GM19452 (cell line): ENCODE results near the gene KLF2.

Experiments
- ATAC-seq: cut with Tn5 transposase; IDR thresholded peaks from one replicate; pipeline ENCODE4 v1.9.1; 2021; ENCODE audit not compliant: unreplicated experiment

The KLF2 gene

GRCh38 chr19:16363133-16363851 is 38.7 kb downstream of the KLF2 start:
- ATAC-seq, result no peak

DNA sequence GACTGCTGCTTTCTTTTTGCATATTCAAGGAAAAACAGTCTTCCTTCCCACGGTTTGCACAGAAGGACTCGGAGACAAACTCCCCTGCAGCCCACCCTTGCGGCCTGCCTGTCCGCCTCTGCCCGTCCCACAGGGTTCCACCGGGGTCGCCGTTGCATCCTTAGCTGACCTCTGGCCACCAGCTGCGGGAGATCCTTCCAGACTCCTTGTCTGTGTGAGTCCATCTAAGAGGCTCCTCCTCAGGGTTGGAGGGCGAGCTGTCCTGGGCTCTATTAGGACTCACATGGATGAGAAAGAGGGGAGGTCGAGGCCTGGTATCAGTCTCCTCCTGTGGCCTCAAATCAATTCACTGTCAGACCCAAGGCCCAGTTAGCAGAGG is 39.2 kb downstream of the KLF2 start:
- ATAC-seq, result no peak

- no peak for ATAC-seq
Observed at GRCh38 chr19:16364231-16364865, 39.7 kb downstream of the KLF2 start.

DNA sequence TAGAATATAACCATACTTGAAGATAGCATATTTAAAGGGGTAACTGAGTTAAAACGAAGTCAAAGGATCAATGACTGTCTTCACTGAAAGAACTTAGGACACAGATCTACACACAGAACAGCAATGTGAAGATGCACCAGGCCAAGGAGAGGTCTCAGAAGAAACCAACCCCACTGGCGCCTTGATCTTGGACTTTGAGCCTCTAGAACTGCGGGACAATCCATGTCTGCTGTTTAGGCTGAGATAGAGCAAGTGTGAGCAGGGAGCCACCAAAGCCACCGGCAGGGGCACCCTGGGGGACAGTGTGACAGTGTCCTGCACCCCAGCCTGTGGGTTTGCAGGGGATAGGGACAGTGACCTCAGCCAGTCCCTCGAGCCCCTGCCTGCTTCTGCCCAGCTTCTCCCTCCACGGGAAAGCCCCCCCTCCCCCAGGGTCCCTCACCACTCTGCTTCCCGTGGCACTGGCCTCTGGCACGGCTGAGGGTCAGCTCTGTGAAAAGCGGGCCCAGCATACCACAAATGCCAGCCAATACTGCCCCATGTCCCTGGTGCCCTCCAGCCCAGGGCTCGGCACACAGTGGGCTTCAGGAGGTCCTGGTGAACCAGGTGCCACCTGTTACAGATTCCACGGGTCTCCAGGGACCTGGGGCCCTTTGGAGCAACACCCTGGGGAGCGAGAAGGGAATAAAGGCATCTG is 40.8 kb downstream of the KLF2 start:
- ATAC-seq, result no peak

GRCh38 chr19:16366056-16366432 is 41.4 kb downstream of the KLF2 start:
- no peak for ATAC-seq

DNA sequence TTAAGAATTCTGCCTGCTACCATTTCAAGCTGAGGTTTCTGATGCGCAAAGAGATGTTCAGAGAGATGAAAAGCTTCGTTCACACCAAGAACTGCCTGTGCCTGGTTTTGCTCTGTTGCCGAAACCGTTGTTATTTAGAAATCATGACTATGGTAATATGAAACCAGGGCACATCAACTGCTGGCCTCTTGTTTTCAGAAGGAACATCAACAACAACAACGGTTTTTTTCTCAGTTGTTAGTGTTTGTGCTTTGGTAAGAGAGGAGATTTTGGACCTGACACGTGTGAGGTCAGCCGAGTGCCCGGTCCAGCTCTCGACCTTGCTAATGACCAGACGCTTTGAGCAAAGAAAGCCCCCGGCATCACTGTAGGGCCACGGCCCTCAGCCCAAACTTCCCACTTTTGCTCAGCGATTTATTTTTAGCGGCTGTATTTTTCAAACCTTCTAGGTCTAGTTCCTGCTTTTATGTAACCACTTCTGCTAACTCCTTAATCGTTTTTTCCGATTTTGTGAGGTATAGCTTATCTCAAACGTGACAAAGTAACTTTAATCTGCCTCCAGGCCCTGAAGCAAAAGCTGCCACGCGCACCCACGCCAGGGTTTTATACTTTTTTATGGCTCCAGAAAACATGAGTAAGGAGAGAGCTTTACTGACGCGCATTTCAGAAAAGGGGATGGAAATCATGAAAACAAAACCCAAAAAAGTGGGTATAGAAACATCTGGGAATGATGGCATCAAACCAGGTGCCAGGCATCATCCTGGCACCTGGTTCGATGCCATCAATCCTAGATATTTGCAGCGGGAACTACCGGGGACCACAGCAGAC is 42.0 kb downstream of the KLF2 start:
- ATAC-seq, result no peak

DNA sequence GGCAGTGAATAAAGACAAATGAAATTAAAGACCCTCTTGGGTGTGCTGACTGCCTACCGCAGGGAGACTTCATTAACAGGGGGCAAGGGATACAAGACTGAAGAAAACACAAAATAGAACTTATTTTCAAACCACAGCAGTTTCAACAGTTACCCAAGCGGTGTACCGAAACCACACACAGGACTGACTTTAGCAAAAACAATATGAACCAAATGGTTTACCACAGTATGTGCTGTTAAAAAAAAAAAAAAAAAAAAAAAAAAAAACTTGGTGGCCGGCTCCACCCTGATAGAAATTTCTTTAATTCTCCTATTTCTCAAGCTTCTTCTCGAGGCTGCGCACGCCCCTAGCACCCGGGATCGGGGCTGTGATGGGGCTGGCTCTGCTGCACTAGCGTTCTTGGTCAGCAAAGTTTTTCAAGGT is 42.6 kb downstream of the KLF2 start:
- peak; percentile 28 for ATAC-seq

DNA sequence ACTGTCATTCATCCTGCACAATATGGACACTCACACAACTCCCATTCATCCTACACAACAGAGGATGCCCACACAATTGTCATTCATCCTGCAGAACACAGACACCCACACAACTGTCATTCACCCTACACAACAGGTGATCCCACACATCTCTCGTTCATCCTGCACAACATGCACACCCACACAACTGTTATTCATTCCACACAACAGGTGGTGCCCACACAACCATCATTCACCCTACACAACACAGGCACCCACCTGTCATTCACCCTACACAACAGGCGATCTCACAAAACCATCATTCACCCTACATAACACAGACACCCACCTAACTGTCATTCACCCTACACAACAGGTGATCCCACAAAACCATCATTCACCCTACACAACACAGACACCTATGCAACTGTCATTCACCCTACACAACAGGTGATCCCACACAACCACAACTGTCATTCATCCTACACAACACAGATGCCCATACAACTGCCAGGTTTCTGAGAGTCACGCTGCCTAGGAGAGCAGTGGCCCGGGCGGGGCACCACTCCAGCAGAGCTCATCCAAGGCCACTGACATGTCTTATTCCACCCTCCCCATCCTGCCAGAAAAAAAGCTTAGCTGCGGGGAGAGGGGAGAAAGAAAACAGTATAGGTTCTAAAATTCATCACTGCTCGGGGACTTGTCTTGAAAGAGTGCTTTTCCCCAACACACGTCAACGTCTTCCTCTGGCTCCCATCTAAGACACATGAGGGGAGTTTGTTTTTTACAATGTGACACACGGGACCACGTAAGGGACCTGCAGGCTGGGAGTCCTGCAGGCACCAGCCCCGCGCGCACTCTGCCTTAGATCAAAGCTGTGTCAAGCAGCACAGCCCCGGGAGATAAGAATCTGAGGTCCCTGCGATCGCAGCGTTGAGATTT is 44.0 kb downstream of the KLF2 start:
- no peak for ATAC-seq

- ATAC-seq, result no peak
Observed at GRCh38 chr19:16369306-16369663, 44.7 kb downstream of the KLF2 start.

DNA sequence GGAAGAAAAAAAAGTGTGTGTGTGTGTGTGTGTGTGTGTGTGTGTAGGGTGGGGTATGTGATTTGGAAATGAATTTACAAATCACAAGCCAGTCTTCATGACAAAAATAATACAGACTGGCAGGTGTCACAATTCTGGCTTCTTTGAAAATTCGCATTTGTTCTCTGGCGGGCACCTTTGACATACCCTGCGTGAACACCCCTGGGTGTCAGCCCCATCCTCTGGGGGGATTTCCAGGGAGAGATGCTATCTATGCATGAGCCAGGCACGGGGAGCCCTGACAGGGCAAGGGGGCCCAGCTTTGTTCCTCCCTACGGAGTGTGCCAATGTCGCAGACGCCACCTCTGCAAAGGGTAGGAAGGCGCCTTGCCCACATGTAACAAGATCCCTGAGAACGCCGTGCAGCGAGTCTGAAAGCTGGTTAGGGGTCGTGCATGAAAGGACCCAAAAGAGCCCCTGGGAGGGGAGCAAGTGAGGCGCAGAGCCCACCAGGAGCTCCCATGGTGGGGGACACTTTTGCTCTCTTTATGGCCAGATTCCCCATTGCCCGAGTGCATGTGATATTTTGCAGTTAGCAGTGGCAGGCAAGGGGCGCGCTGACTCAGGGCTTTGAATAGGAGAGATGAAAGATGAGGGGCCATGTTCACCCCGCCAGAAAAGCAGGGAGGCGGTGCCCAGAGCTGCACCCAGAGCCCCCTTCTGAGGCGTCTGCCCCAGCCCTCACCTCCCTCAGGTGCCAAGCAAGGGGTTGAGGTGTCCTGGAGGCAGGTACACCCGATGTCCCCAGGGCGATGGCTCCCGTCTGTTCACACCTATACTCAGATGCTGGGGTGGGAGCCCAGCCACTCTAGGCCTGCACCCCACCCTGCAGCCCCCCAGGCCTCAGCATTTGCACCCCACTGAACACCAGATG is 45.3 kb downstream of the KLF2 start:
- ATAC-seq, result no peak

DNA sequence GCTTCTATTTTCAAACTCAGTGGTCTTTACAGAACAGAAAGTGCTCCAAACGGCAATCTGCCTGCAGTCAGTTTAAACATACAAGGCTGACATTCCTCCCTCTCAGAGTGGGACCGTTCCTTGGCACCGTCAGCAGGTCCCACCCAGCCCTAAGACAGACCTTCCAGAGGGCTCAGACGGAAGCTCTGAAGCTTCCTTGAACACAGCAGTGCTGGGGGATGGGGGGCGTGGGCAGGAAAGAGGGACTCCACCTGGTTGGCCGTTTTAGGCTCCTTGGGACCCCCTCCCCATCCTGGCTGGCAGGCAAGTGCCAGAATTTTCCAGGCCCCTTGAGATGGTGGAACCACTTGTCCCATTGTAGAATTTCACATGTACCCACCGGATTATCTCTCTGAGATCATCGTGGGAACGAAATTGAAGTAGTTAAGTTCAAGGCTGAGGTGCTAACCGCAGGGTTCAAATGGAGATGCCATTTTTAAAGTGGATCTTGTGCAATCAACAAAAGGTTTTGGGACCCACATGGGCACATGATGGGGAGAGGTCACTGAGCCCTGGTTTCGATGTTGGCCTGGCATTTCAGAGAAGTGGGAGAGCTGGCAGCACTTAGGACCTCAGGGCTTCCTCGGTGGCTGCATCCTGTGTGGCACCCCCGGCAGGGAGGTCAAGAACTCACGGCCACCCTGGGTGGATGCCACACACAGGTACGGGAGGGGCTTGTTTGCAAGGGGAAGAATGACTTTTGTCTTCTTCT is 46.2 kb downstream of the KLF2 start:
- peak; percentile 3 for ATAC-seq

DNA sequence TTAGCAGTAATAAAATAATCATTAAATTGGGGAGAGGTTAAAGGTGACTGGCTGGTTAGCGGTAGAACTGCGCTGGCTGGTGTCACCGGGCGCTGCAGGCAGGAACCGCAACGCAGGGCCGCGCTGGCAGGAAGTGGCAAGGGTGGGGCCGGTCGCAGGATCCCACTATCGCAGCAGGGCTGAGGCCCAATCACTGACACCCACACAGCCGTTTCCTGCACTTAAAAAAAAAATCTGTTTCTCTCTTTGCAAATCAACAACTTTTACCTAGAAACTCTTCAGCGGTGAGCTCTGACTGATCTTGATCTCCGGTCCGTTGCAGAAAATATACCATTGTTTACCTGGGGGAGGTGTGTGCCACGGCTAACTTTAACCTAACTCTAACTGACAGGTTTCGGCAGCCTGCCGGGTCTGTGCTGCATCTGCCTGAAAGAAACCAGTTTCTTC is 46.9 kb downstream of the KLF2 start:
- ATAC-seq, result peak; percentile 63

DNA sequence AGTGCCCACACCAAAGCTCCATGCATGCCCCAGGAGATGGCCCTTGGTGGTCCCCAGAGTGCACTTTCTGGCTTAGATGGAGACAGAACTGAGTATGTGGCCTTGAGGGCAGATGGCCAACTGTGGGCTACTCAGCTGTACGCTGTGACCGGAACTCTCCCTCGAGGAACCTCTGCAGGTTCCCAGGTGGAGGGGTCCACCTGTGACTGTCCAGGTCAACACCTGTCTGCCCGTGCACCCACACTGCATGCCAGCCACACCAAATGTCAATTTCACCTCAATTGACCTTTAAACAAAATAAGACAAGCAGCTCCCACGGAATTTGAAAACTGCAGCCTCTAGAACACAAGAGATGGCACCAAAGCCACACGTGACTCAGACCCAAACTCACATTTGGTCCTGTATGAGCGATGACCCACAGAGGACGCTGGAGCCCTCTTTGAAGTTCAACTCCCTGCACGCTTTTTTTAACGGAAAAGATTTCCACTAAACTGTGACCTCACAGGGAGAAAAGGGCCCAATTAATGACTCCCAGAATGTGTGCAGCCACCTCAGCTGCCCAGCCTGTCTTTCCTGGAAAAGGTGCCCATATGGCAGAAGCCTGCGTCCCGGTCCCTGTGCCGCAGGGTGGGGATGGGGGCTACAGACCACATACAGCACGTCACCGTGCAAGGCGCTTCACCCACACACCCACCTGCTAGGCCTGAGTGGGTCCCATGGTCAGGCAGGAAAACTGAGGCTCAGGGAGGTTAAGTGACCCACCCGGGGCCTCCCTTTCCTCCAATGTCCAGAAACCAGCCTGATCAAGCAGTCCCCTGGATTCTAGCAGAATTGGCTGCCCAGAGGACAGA is 47.7 kb downstream of the KLF2 start:
- ATAC-seq, result no peak

DNA sequence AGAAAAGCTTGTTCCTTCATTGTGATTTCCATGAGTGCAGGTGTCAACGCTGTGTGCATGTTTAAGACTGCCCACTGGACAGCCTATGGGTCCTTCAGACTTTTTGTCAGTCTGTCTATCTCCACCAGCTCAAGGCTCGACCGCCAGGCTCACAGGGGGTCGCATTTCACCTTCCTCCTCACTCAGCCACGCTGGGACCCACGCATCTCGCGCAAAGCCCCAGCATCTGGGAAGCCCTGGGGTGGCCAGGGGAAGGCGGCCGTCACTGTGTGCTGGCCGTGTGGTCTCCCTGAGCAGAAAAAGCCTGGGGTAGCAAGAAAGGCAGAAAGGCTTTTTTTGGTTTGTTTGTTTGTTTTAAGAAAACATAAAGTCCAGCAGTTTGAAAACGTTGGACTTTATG is 48.5 kb downstream of the KLF2 start:
- no peak for ATAC-seq

GRCh38 chr19:16373532-16373931 is 48.9 kb downstream of the KLF2 start:
- ATAC-seq, result no peak

- no peak for ATAC-seq
Observed at GRCh38 chr19:16373989-16374388, 49.4 kb downstream of the KLF2 start.

DNA sequence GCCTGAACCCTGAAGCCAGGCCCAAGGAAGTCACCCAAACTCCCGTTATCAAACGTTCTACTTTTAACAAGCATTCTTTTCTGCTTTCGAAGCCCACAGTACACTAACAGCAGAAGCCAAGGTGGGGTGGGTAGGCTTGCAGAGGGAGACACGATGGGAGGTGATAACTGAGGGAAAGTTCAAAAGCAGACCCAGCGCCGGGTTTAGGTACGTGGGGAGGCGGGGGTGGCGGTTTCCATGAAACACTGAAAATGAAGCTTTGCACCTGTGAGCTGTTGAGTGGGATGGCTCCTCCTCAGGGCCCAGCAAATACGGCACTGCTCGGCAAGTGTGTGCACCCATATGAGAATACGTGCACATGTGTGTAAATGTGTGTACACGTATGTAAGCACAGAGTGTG is 49.8 kb downstream of the KLF2 start:
- ATAC-seq, result no peak
